ENCODE results near the gene PTPRN2. TPM values are rescaled to one million over a fixed set of nuclear protein-coding genes. Genes with fewer than 3 reads are reported as not detected.

PTPRN2 gene
- total and polyA plus RNA-seq, 2 experiments from 2014 or later = 0.28 TPM; not detected in 1

DNA sequence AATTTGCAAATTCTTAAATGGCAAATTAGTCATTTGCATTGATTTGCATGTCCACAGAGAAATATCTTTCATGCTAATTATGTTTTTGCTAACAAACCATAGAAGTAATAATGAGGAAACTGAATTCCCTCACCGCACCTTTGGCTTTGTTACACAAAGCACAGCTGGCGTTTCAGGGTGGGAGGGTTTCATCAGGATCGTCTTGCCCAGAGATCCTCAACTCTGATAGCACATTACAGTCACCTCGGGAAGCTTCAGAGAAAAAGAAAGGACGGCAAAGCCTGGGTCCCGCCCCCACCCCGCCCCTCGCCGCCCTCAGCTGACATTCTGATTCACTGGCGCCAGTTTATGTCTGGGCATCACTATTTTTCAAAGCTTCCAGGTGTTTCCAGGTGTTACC lies 119.4 kb downstream of the PTPRN2 start:
- Histone ChIP-seq H3K36me3 (no peaks in the 10 kb centered on the region), H3K4me3 (no peak overlapping the region), H3K4me1 (ENCODE audit: low read depth) (no peaks in the 10 kb centered on the region), H3K27ac (no peak overlapping the region), H3K27me3 (no peaks in the 10 kb centered on the region), H3K9me3 (ENCODE audit: low read depth) (no peaks in the 10 kb centered on the region)
- no peak for DNase-seq (ENCODE audit: low read depth in 1 of 2, low spot score in 1 of 2)
- TF ChIP-seq, protein P1, sequence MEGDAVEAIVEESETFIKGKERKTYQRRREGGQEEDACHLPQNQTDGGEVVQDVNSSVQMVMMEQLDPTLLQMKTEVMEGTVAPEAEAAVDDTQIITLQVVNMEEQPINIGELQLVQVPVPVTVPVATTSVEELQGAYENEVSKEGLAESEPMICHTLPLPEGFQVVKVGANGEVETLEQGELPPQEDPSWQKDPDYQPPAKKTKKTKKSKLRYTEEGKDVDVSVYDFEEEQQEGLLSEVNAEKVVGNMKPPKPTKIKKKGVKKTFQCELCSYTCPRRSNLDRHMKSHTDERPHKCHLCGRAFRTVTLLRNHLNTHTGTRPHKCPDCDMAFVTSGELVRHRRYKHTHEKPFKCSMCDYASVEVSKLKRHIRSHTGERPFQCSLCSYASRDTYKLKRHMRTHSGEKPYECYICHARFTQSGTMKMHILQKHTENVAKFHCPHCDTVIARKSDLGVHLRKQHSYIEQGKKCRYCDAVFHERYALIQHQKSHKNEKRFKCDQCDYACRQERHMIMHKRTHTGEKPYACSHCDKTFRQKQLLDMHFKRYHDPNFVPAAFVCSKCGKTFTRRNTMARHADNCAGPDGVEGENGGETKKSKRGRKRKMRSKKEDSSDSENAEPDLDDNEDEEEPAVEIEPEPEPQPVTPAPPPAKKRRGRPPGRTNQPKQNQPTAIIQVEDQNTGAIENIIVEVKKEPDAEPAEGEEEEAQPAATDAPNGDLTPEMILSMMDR (IDR thresholded peaks at IDR 0.05; ENCODE audit: low read depth, low read length) = no peak

DNA sequence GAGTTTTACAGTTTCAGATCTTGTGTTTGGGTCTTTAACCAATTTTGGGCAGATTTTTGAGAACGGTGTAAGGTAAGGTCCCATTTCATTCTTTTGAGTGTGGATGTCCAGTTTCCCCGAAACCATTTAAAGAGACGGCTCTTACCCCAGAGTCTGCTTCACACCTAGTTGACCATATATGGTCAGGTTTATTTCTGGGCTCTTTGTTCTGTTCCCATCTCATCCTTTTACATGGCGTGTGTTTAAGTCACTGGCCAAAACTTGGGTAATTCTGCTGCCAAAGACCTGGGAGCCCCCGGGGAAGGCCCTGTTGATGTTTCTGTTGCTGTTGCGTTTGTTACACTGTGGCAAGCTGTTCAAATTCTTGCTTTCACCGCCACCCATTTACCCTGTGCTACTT lies 120.1 kb downstream of the PTPRN2 start:
- no peak overlapping the region for H3K27ac ChIP-seq
- H3K36me3 ChIP-seq = no peaks in the 10 kb centered on the region
- no peaks in the 10 kb centered on the region for H3K27me3 ChIP-seq
- H3K9me3 ChIP-seq (ENCODE audit: low read depth) = no peaks in the 10 kb centered on the region
- no peaks in the 10 kb centered on the region for H3K4me1 ChIP-seq (ENCODE audit: low read depth)
- no peak overlapping the region for H3K4me3 ChIP-seq
- no peak for DNase-seq (ENCODE audit: low read depth in 1 of 2, low spot score in 1 of 2)
- TF ChIP-seq, protein P1 (IDR thresholded peaks at IDR 0.05; ENCODE audit: low read depth, low read length) = no peak

DNA sequence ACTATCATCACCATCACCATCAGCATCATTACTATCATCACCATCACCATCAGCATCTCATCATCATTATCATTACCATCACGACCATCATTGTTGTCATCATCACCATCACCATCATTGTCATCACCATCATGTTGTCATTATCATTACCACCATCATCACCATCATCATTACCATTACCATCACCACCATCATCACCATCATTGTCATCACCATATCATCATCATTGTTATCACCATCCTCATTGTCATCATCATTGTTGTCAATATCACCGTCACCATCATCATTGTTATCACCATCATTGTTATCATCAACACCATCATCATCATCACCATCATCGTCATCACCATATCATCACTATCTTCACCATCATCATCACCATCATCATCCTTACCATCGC lies 124.3 kb downstream of the PTPRN2 start:
- TF ChIP-seq, protein P1 (IDR thresholded peaks at IDR 0.05; ENCODE audit: low read depth, low read length) = no peak
- H3K4me1 ChIP-seq (ENCODE audit: low read depth) = no peaks in the 10 kb centered on the region
- no peaks in the 10 kb centered on the region for H3K27me3 ChIP-seq
- DNase-seq (ENCODE audit: low read depth in 1 of 2, low spot score in 1 of 2) = no peak
- H3K27ac ChIP-seq = no peak overlapping the region
- H3K36me3 ChIP-seq = no peaks in the 10 kb centered on the region
- no peak overlapping the region for H3K4me3 ChIP-seq
- H3K9me3 ChIP-seq (ENCODE audit: low read depth) = no peaks in the 10 kb centered on the region

DNA sequence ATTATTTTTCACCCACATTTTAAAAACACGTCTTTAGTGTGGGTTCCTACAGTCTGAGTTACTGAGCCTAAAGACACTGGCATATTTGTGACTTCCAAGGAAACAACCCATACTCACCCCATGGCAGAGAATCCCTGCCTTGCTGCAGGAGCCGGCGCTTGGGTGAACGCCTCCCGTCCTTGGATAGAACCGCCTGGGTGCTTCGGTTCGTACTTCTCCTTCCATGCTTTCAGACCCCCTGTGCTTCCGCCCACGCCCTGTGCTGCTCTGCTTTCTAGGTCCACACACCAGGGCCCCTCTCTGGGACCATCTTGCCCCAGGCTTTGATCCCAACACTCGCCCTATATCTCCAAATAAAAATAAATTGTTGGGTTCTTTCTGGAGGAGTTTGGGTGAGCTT lies 125.8 kb downstream of the PTPRN2 start:
- Histone ChIP-seq H3K27ac (no peak overlapping the region), H3K27me3 (no peaks in the 10 kb centered on the region), H3K4me3 (no peak overlapping the region), H3K9me3 (ENCODE audit: low read depth) (no peaks in the 10 kb centered on the region), H3K4me1 (ENCODE audit: low read depth) (no peaks in the 10 kb centered on the region), H3K36me3 (no peaks in the 10 kb centered on the region)
- DNase-seq (ENCODE audit: low read depth in 1 of 2, low spot score in 1 of 2) = no peak
- TF ChIP-seq, protein P1 (IDR thresholded peaks at IDR 0.05; ENCODE audit: low read depth, low read length) = no peak

DNA sequence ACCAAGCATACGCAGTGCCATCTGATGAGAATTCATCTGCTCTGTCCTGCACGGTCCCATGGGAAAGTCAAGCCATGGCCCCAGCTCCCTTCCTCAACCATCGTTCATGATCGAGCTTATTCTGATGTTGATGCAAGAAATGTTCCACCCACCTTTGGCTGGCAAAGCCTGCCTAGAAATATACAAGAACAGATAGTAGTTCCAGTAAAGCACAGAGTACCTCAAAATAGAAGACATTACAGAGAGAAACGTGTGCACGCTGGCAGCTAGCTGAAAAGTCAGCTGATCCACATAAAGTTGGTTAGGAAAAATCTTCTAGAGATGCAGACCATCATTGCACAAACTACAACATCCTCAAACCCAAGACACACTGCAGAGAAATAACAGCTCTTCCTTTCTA lies 127.0 kb downstream of the PTPRN2 start:
- H3K27ac ChIP-seq = no peak overlapping the region
- H3K36me3 ChIP-seq = no peaks in the 10 kb centered on the region
- no peak overlapping the region for H3K4me3 ChIP-seq
- H3K4me1 ChIP-seq (ENCODE audit: low read depth) = no peaks in the 10 kb centered on the region
- H3K27me3 ChIP-seq = no peaks in the 10 kb centered on the region
- H3K9me3 ChIP-seq (ENCODE audit: low read depth) = no peaks in the 10 kb centered on the region
- TF ChIP-seq, protein P1 (IDR thresholded peaks at IDR 0.05; ENCODE audit: low read depth, low read length) = no peak
- DNase-seq (ENCODE audit: low read depth in 1 of 2, low spot score in 1 of 2) = no peak

Data from cardiac muscle cell (in vitro differentiated cells and primary cell).